ENCODE measurements around the gene PARP3. TPM values are rescaled to one million over a fixed set of nuclear protein-coding genes. Genes with fewer than 3 reads are reported as not detected.

The PARP3 gene
- total RNA-seq, 2 donors from 2014 or later = 22.0 to 45.9 TPM

GRCh38 chr3:51967384-51968169, 25.4 kb downstream of the PARP3 start, which contains the start of gene PCBP4:
Gene PCBP4 (minus strand): TSS chr3:51967454. CDS start chr3:51961240, 6,214 bp downstream.
- intact Hi-C loops (cut with DNase I) = no loop called here
- H3K4me1 ChIP-seq (replicated peaks) = peaks cover 10% of the 10 kb centered on the region

GRCh38 chr3:51968170-51968775, 26.1 kb downstream of the PARP3 start:
- Histone ChIP-seq H3K27me3 (replicated peaks; ENCODE audit: insufficient read depth) (no peaks in the 10 kb centered on the region), H3K4me3 (peak overlapping the region; percentile 63 to 83), H3K9me3 (no peaks in the 10 kb centered on the region), H3K36me3 (no peaks in the 10 kb centered on the region), H3K27ac (peak overlapping the region; percentile 84 to 93), H3K4me1 (replicated peaks) (peaks cover 10% of the 10 kb centered on the region)
- DNase-seq (ENCODE audit: low spot score) = no peak
- intact Hi-C loops (cut with DNase I) = no loop called here
- TF ChIP-seq POLR2A (IDR thresholded peaks at IDR 0.05) = no peak
- no peak for TF ChIP-seq CTCF (IDR thresholded peaks at IDR 0.05)
- TF ChIP-seq POLR2AphosphoS5 (IDR thresholded peaks at IDR 0.05) = no peak
- WGBS = 13% methylated on average over 7 of the region's 11 CpGs

More at GRCh38 chr3:51967384-51968169, 25.4 kb downstream of the PARP3 start, which contains the start of gene PCBP4:
- peak; percentile 46 for TF ChIP-seq POLR2A (IDR thresholded peaks at IDR 0.05)
- no peak for TF ChIP-seq CTCF (IDR thresholded peaks at IDR 0.05)
- Histone ChIP-seq H3K36me3 (no peaks in the 10 kb centered on the region), H3K27ac (peak within 1 kb of the TSS; percentile 84 to 93), H3K9me3 (no peaks in the 10 kb centered on the region), H3K4me3 (peak within 1 kb of the TSS; percentile 63 to 83), H3K27me3 (replicated peaks; ENCODE audit: insufficient read depth) (no peaks in the 10 kb centered on the region)
- peak; percentile 69 for DNase-seq (ENCODE audit: low spot score)
- WGBS = 0% methylated on average over 37 of the region's 90 CpGs

GRCh38 chr3:51968883-51969678, 26.9 kb downstream of the PARP3 start:
- intact Hi-C loops (cut with DNase I) = no loop called here
- no peak for TF ChIP-seq CTCF (IDR thresholded peaks at IDR 0.05)
- no peak for TF ChIP-seq POLR2AphosphoS5 (IDR thresholded peaks at IDR 0.05)
- no peak for TF ChIP-seq POLR2A (IDR thresholded peaks at IDR 0.05)
- Histone ChIP-seq H3K9me3 (no peaks in the 10 kb centered on the region), H3K27ac (no peak overlapping the region), H3K36me3 (no peaks in the 10 kb centered on the region), H3K4me1 (replicated peaks) (peaks cover 12% of the 10 kb centered on the region), H3K27me3 (replicated peaks; ENCODE audit: insufficient read depth) (no peaks in the 10 kb centered on the region), H3K4me3 (no peak overlapping the region)
- DNase-seq (ENCODE audit: low spot score) = no peak
- WGBS = 81% methylated on average over 6 of the region's 6 CpGs

- no peak overlapping the region for H3K4me3 ChIP-seq
- no peak for DNase-seq (ENCODE audit: low spot score)
- H3K27ac ChIP-seq = no peak overlapping the region
- no peak for TF ChIP-seq POLR2AphosphoS5 (IDR thresholded peaks at IDR 0.05)
- TF ChIP-seq CTCF (IDR thresholded peaks at IDR 0.05) = no peak
- no peak for TF ChIP-seq POLR2A (IDR thresholded peaks at IDR 0.05)
- peaks cover 19% of the 10 kb centered on the region for H3K4me1 ChIP-seq (replicated peaks)
- WGBS = 74% methylated on average over 4 of the region's 4 CpGs
- no peaks in the 10 kb centered on the region for H3K27me3 ChIP-seq (replicated peaks; ENCODE audit: insufficient read depth)
- no peaks in the 10 kb centered on the region for H3K9me3 ChIP-seq
- H3K36me3 ChIP-seq = no peaks in the 10 kb centered on the region
- intact Hi-C loops (cut with DNase I) = no loop called here
These were observed 27.7 kb downstream of the PARP3 start for GRCh38 chr3:51969841-51970240.

Measured in prostate gland (tissue), 2 donors.